Loucy (cell line): ENCODE measurements around the gene SIRT7.

Source experiments
- H2AFZ ChIP-seq: fragments of 200-600 bp; sonication (generic); 2 replicates; pipeline ENCODE4 v1.6.0; 2016; ENCODE audit warnings: antibody characterized with exemption, mild to moderate bottlenecking, low read length, moderate library complexity
- H3F3A ChIP-seq: fragments of 200-600 bp; 2 replicates; pipeline ENCODE4 v1.6.0; 2016; ENCODE audit warnings: antibody characterized with exemption, low read depth, mild to moderate bottlenecking
- H3K27me3 ChIP-seq: fragments of 200-600 bp; sonication (generic); 2 replicates; pipeline ENCODE4 v1.6.1; 2014; ENCODE audit warnings: low read length, mild to moderate bottlenecking; ENCODE audit not compliant: insufficient read depth, poor library complexity, severe bottlenecking
- H3K36me3 ChIP-seq: fragments of 200-600 bp; sonication (generic); 2 replicates; pipeline ENCODE4 v1.6.1; 2016; ENCODE audit warnings: low read length; ENCODE audit not compliant: insufficient read depth
- H3K4me1 ChIP-seq: fragments of 200-600 bp; sonication (generic); 2 replicates; pipeline ENCODE4 v1.5.1; 2014; ENCODE audit warnings: low read length, mild to moderate bottlenecking; ENCODE audit not compliant: insufficient read depth, poor library complexity, severe bottlenecking
- H3K4me2 ChIP-seq: fragments of 200-600 bp; sonication (generic); 2 replicates; pipeline ENCODE4 v1.6.0; 2014; ENCODE audit warnings: antibody characterized with exemption, low read length, low read depth, mild to moderate bottlenecking; ENCODE audit not compliant: poor library complexity, severe bottlenecking
- H3K4me3 ChIP-seq: fragments of 200-600 bp; sonication (generic); 2 replicates; pipeline ENCODE4 v1.5.1; 2014; ENCODE audit warnings: low read length, mild to moderate bottlenecking, mixed read lengths; ENCODE audit not compliant: poor library complexity, severe bottlenecking
- H3K79me2 ChIP-seq: fragments of 200-600 bp; sonication (generic); 2 replicates; pipeline ENCODE4 v1.6.1; 2014; ENCODE audit warnings: low read length; ENCODE audit not compliant: insufficient read depth
- H3K9ac ChIP-seq: fragments of 200-600 bp; sonication (generic); 2 replicates; pipeline ENCODE4 v1.6.0; 2014; ENCODE audit warnings: mild to moderate bottlenecking, low read depth, low read length, moderate library complexity; ENCODE audit not compliant: poor library complexity, severe bottlenecking
- H3K9me2 ChIP-seq: fragments of 200-600 bp; sonication (generic); replicated peaks from 2 replicates; pipeline ENCODE4 v1.6.1; 2016; ENCODE audit warnings: low read depth, low read length, mixed read lengths
- H3K9me3 ChIP-seq: fragments of 200-600 bp; sonication (generic); 2 replicates; pipeline ENCODE4 v1.6.1; 2014; ENCODE audit warnings: mild to moderate bottlenecking, antibody characterized with exemption, low read length, low read depth; ENCODE audit not compliant: insufficient read depth
- H4K20me1 ChIP-seq: fragments of 200-600 bp; sonication (generic); 2 replicates; pipeline ENCODE4 v1.6.0; 2014; ENCODE audit warnings: antibody characterized with exemption, low read length, mild to moderate bottlenecking; ENCODE audit not compliant: insufficient read depth, poor library complexity, severe bottlenecking
- CTCF ChIP-seq: fragments of 200-600 bp; sonication (generic); conservative IDR thresholded peaks from 2 replicates; pipeline ENCODE4 v1.5.1; 2014; ENCODE audit warnings: mild to moderate bottlenecking, antibody characterized with exemption, low read length
- EZH2phosphoT487 ChIP-seq: fragments of 200-600 bp; IDR thresholded peaks from 2 replicates; pipeline ENCODE4 v1.6.1; 2018; ENCODE audit warnings: antibody characterized with exemption, mild to moderate bottlenecking, moderate library complexity, borderline replicate concordance

SIRT7 gene

DNA sequence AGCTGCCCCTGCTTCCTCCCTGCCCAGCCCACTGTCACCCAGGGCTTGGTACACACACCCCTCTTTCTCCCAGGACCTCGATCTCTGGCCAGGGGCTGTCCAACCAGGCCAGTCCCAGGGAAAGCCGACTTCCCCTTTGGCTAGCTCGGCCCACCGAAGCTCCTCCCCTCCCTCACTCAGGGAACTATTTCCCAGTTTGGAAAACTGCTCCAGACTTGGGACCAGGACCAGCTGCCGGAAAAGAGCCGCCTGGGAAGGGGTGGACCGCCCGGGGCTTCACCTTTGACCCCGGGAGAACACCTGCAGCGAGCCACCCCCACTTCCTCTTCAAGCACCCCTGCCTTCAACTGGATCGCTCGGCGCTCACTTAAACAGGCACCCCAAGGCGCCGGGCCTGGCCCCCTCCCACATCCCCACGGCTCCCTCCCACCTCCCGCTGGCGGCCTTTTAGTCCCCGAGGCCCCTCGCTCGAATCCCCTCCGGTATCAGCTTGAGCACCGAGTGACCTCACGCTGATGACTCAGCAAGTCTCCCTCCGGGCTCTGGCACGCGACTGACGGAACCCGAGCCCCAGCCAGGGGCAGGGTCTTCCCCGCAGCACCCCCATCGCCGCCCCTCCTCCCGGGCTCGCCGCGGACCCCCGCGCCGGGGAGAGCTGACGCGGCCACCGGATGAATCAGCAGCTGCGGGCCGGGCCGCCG is 8.6 kb upstream of the SIRT7 start:
- Histone ChIP-seq H3K27me3 (no peaks in the 10 kb centered on the region), H3K9ac (peak overlapping the region; percentile 82), H3K4me3 (peak overlapping the region; percentile 93), H3K79me2 (peaks cover 42% of the 10 kb centered on the region), H3F3A (no peaks in the 10 kb centered on the region), H4K20me1 (peaks cover 14% of the 10 kb centered on the region), H3K9me3 (no peaks in the 10 kb centered on the region), H3K9me2 (no peaks in the 10 kb centered on the region), H3K4me1 (peaks cover 22% of the 10 kb centered on the region), H3K4me2 (peak overlapping the region; percentile 90), H3K36me3 (no peaks in the 10 kb centered on the region), H2AFZ (peak overlapping the region; percentile 51)
- no peak for TF ChIP-seq EZH2phosphoT487
- no peak for TF ChIP-seq CTCF

DNA sequence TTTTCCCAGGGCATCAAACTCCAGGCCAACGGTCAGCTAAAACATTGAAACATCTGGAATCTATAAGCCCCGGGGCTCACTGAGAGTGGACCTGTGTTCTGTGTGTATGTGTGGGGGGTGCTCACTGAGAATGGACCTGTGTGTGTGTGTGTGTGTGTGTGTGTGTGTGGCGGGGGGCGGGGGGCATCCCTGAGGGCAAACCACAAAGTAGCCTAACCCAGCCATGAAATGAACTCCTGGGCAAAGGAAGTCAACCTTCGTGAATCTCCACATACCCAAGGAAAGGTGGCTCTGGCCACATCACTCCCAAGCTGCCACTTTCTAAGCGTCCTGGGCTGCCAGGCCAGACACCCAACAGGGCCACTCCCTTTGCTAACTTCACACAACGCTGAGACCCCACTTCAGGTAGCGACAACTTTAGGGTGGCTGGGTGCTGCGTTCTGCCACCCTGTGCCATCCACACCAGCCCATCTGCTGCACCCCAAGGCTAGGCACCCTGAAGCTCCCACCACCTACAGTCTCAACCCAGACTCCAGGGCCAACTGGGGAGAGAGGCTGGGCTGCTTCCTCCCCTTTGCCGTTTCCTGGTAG is 8.0 kb upstream of the SIRT7 start:
- Histone ChIP-seq H3K27me3 (no peaks in the 10 kb centered on the region), H3K9me3 (no peaks in the 10 kb centered on the region), H3K4me2 (peak overlapping the region; percentile 90), H3K9ac (peak overlapping the region; percentile 82), H3F3A (no peaks in the 10 kb centered on the region), H3K79me2 (peaks cover 44% of the 10 kb centered on the region), H3K36me3 (no peaks in the 10 kb centered on the region), H3K9me2 (no peaks in the 10 kb centered on the region), H3K4me3 (peak overlapping the region; percentile 93), H2AFZ (no peak overlapping the region; the same call in 1 of the 2 replicates), H4K20me1 (peaks cover 14% of the 10 kb centered on the region), H3K4me1 (peaks cover 22% of the 10 kb centered on the region)
- TF ChIP-seq EZH2phosphoT487 (no peak), CTCF (no peak)

GRCh38 chr17:81924557-81925532 is 6.9 kb upstream of the SIRT7 start:
- Histone ChIP-seq H3K27me3 (no peaks in the 10 kb centered on the region), H3K9me2 (no peaks in the 10 kb centered on the region), H2AFZ (no peak overlapping the region), H3K79me2 (peaks cover 48% of the 10 kb centered on the region), H3K4me1 (peaks cover 22% of the 10 kb centered on the region), H3K4me3 (peak overlapping the region; percentile 49), H4K20me1 (peaks cover 14% of the 10 kb centered on the region), H3F3A (no peaks in the 10 kb centered on the region), H3K4me2 (peak overlapping the region; percentile 50), H3K9me3 (no peaks in the 10 kb centered on the region), H3K36me3 (0 out of 2 replicates have a peak, but pooled peaks cover 2% of the 10 kb centered on the region), H3K9ac (peak overlapping the region; percentile 82)
- TF ChIP-seq CTCF (no peak), EZH2phosphoT487 (no peak)
